GM18505 (cell line): ENCODE data around the gene FANK1.
"Not testable (repeated sequence)": the region's sequence is repeated elsewhere in the genome, so short reads cannot be mapped to it uniquely, and the experiment has no call there.

ENCODE experiments used
- ATAC-seq: cut with Tn5 transposase; IDR thresholded peaks from one replicate; pipeline ENCODE4 v1.9.1; 2021; ENCODE audit not compliant: unreplicated experiment
- POLR2A ChIP-seq: IDR thresholded peaks from 4 replicates; pipeline ENCODE4 v1.6.1; 2011; ENCODE audit warnings: borderline replicate concordance; ENCODE audit not compliant: insufficient read depth, insufficient read length; ENCODE audit errors: extremely low read depth

FANK1 gene

GRCh38 chr10:126029999-126030398, 133.6 kb downstream of the FANK1 start:
- ATAC-seq = no peak
- TF ChIP-seq POLR2A = no peak

DNA sequence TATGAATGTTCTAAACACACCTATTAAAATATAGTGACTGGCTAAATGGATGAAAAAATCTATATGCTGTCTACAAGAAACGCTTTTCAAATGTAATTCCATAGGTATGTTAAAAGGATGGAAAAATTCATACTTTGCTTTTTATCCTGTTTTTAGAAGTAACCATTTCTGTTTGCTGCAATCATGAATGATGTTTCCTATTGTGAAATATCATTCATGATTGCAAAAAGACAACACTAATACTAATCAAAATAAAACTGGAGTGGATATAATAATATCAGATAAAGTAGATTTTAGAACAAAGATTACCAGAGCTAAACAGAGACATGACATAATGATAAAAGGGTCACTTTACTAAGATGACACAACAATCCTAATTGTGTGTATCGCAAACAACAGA, 138.2 kb downstream of the FANK1 start:
- no peak for ATAC-seq
- no peak for TF ChIP-seq POLR2A

GRCh38 chr10:126036515-126036914, 140.2 kb downstream of the FANK1 start:
- no peak for TF ChIP-seq POLR2A
- ATAC-seq = no peak

GRCh38 chr10:126037946-126038345, 141.6 kb downstream of the FANK1 start:
- ATAC-seq = no peak
- no peak for TF ChIP-seq POLR2A

DNA sequence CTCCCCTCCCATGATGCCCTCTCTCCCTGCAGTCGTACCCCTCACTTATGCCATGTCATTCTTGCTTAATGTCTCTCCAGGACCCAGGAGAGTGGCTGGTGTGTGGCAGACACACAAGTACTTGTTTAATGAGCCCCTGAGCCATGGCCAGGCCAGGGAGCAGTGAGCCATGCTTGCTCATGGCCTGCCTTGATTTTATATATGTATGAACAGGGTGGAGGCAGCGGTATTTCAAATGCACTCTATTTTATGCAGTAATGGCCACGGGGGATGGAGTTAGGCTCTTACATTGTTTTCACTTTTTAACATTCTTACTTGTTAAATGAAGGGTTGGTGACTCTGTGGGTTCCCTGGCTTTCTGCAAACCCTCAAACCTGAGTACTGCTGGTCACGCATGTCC, 144.8 kb downstream of the FANK1 start:
- no peak for ATAC-seq
- no peak for TF ChIP-seq POLR2A

- no peak for TF ChIP-seq POLR2A
- ATAC-seq = peak; percentile 99
These were observed 145.5 kb downstream of the FANK1 start for GRCh38 chr10:126041804-126042231.

DNA sequence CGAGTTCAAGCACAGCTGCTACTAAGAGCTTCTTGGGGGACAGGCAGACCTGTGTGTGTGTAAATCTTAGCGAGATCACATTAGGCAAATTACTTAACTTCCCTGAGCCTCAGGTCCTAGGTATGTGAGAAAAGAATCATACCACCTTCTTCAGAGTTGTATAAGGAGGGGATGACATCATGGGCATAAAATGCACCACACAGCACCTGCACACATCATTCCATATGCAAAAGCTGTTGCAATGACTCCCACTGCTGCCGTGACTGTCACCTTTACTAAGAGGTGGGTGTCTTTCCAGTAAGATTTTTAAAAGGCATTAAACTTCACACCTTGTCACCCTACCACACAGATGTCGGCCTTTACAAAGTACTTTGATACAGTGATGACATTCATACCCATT, 146.0 kb downstream of the FANK1 start:
- no peak for ATAC-seq
- no peak for TF ChIP-seq POLR2A

DNA sequence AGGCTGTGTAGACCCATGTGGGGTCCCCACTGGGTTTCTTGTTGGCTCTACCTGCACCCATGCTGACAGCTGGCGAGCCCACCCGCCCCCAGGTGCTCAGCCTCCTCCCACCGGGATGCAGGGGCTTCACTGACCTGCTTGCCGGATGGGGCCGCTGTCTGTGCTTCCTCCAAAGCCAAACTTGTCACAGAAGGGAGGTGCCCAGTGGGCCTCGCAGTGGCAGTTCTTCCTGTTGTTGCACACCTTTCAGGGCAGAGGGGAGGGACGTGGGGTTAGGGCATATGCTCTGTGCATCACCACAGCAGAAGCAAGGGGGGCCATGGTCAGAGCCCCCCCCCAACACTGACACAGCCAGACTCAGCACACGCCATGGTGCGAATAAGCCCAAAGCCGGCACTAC, 146.5 kb downstream of the FANK1 start:
- ATAC-seq = no peak
- TF ChIP-seq POLR2A = no peak

- no peak for ATAC-seq
- no peak for TF ChIP-seq POLR2A
These were observed 147.0 kb downstream of the FANK1 start for GRCh38 chr10:126043389-126043788.

GRCh38 chr10:126045861-126046260, 149.5 kb downstream of the FANK1 start:
- ATAC-seq = no peak
- no peak for TF ChIP-seq POLR2A

- ATAC-seq = no peak
- TF ChIP-seq POLR2A = no peak
These were observed 150.5 kb downstream of the FANK1 start for GRCh38 chr10:126046831-126047230.

GRCh38 chr10:126047749-126048148, 151.4 kb downstream of the FANK1 start:
- not testable (repeated sequence) for ATAC-seq

DNA sequence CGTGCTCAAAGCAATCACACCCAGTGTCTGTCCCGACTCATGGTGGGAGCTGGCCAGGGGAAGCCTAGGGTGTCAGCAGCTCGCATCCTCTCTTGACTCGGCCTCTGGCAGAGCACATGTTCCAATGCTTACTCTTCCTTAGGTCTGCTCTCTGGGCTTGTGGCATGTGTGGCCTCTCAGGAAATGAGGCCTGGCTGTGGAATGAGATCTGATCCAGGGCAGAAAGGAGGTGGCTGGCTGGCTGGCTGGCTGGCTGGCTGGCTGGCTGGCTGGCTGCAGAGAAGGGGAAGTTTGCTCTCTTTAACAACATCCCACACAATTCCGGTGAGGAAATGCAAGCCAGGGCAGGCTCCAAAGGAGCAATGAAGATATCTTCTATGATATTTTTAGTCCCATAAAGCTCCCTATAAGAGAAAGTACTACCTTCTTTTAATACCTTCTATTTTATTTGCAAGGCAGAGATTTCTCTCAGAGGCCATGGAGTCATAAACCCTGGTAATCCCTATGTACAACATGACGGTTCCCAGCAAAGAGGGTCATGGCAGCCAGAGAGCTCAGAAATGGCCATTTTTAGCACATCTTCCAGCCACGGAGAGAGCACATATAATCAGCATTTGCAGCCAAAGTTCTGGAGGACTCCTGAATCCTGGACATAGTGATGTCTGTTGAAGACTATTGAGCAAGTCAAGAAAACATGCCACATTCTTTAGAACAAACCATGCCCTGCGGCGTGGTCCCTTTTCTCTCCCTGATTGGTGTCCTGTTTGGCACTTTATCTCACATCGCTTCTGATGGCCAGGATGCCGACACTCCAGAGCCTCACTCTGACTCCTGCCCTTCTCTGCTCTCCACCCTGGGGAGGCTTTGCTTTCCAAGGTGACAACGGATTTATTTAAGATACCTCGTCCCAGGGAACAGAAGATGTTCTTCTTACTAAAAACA, 153.7 kb downstream of the FANK1 start:
- no peak for TF ChIP-seq POLR2A
- ATAC-seq = no peak

GRCh38 chr10:126052171-126052570, 155.8 kb downstream of the FANK1 start:
- ATAC-seq = no peak
- no peak for TF ChIP-seq POLR2A

DNA sequence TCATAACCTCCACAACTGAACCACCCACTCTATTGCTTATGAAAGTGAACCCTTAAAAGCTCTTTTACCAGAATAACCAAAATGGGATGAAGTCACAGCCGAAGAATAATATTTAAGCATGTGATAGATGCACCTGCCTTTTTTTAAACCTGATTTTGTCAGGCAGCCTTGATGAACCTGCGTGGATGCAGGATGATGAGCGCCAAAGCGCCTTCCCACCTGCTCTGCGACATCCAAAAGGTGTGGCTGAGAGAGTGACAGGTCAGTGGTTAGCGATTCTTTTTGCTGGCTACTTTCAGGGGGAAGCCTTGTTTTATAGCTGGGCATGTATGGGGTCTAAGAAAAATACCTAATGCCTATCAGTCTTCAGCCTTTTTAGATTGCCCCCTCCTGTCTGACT, 157.8 kb downstream of the FANK1 start:
- no peak for TF ChIP-seq POLR2A
- ATAC-seq = no peak

DNA sequence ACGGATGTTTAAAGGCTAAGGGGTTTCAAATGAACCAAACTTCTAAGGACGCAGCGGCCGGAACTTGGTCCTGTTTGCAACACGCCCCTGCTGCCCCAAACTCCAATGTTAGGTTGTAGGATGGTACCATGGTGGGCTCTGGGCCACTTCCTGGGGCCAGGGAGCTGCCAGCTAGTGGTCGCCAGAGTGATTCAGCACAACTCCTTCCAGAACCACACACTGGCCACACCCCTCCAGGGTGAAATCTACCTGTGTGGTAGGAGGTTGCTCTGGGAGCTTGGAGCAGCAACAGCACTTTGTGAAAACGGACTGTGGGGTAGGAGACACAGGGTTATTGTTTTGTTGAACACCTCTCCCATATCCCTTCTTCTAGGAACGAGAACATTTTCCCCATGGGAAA, 161.1 kb downstream of the FANK1 start:
- no peak for ATAC-seq
- no peak for TF ChIP-seq POLR2A

DNA sequence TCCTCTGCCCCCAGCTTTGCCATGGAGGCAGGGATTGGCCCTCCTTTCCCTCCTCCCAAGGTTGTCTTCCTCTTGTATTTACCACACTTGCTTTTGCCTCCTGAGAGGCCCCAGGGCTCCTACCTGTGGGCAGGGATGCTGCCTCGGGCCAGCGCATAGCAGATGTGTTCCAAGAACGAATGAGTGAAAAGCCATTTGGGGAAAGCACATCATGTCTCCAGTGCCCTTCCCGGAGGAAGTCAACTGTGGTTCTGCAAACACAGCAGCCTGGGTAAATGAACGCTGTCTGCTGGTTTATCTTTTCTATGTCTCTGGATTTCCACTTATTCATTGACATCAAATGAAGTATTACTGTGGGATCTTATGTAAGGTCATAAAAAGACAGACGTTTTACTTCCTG, 161.7 kb downstream of the FANK1 start:
- TF ChIP-seq POLR2A = no peak
- ATAC-seq = no peak
